GM19240 (cell line): ENCODE results near the gene SAMD4B.
"Not testable (repeated sequence)": the region's sequence is repeated elsewhere in the genome, so short reads cannot be mapped to it uniquely, and the experiment has no call there.

Experiments
- DNase-seq: peaks from one replicate; pipeline ENCODE4 v3.0.0; 2011; ENCODE audit warnings: low spot score; ENCODE audit not compliant: insufficient read length

SAMD4B gene

GRCh38 chr19:39310558-39311311, 31.5 kb upstream of the SAMD4B start:
- no peak for DNase-seq

GRCh38 chr19:39314016-39314728, 28.0 kb upstream of the SAMD4B start:
- no peak for DNase-seq

- no peak for DNase-seq
Observed at GRCh38 chr19:39315933-39316332, 26.3 kb upstream of the SAMD4B start.

- no peak for DNase-seq
Observed at GRCh38 chr19:39316627-39317321, 25.4 kb upstream of the SAMD4B start.

GRCh38 chr19:39317476-39317875, 24.7 kb upstream of the SAMD4B start:
- no peak for DNase-seq

DNA sequence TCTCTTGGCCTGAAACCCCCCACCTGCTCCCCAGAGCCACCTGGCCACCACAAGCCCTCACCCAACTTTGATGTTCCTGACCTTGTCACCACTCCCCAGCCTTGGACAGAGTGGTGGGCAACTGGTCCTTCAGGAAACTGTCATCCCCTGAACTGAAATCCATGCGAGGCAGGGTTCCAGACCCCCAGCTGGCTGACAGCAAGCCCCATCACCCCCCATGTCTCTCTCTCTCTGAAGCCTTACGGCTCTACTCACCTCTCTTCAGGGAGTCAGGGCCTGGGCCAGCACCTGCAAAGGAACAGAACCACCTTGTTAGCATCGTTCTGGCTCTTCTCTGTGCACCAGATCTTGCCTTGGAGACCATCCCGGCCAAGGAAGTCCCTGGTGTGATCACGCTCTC, 24.1 kb upstream of the SAMD4B start:
- DNase-seq, result no peak

DNA sequence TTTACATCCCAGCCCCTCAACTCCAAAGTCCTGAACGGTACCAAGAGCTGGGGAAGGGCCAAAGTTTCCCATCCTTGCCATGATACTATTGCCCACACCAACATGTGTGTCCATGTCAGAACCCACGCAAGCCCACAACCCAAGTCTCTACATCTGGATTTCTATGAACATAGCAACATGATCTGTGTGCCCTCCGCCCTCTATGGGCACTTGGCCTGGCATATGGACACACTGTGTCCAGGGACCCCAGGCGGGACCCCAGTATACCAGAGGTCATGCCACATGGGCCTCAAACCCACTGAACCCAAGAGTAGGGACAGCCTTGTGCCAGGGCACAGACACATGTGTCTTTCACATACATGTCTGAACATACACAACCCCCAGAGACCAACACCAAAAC, 23.5 kb upstream of the SAMD4B start:
- DNase-seq, result no peak

DNA sequence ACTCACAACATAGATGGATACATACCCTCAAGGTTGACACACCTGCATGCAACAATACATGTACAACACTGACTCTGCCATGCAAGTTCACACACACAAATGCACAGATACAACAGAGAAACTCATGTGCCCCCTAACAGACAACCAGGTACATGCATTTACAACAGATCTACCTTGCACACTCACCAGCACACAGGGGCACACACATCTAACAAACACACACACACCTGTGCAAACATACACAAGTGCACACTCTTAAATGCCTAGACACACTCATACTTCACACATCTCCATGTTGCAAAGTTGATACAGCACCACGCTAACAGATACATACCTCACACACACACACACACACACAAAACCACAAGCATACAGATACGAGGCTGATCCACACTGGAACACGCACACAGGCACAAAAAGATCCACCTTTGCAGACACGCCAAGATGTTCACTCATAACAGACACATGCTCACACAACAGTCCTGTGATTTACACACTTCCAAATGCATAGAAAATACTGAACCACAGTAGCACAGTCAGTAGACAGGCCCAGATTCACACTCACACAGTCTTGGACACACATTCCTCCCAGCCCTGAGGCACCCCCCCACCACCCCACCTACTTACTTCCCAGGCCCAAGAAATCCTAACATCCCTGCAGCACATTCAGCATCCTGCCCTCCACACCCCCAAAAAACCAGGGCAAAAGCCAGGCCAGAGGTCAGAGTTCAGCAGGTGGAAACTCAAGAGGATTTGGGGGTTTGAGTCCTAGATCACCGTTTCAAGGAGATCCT, 22.9 kb upstream of the SAMD4B start:
- DNase-seq, result no peak

DNA sequence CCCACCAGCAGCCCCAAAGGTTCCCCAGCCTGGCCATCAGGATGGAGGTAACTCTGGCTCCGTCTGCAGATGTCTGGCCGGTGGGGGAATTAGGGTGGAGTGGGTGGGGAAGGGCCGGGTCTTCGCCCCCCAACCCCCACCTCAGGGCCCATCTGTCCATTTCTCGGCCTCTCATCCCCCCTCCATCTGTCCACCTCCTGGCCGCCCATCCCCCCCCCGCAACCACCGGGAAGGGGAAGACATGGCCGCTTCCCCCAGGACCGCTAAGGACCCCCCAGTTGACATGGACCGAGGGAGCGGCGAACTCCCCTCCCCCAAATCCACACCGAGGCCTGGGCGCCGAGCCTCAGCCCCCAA, 22.4 kb upstream of the SAMD4B start:
- no peak for DNase-seq

DNA sequence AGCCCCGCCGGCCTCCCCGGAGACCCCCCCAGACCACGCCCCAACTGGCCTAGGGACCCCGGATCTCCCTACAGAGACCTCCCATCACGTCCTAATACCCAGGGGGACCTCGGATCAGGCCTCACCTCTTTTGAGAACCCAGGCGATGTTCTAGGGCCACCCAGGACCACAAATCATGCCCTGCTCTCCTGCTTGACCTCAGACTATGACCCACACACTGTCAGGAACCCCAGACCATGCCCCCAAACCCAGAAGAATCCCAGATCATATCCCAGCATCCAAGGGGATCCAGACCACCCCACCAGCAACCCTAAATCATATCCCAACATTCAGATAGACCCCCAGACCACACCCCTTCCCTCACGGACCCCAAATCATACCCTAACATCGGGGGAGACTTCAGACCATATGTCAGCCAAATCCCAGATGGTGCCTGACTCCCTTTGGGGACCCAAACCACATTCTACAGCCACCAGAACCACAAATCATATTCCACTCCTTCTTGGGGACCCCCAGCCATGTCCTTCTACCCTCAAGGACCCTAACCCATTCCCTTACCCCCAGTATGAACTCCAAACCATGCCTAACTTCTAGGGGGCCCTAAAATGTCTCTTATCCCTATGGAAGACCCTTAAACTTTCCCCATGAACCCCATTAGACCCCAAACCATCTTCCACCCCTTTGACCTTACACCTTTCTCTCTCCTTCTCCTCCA, 20.9 kb upstream of the SAMD4B start:
- no peak for DNase-seq

GRCh38 chr19:39321832-39322176, 20.4 kb upstream of the SAMD4B start:
- DNase-seq, result no peak

GRCh38 chr19:39324242-39324842, 17.9 kb upstream of the SAMD4B start:
- DNase-seq, result no peak

GRCh38 chr19:39325778-39326665, 16.2 kb upstream of the SAMD4B start:
- DNase-seq, result no peak

DNA sequence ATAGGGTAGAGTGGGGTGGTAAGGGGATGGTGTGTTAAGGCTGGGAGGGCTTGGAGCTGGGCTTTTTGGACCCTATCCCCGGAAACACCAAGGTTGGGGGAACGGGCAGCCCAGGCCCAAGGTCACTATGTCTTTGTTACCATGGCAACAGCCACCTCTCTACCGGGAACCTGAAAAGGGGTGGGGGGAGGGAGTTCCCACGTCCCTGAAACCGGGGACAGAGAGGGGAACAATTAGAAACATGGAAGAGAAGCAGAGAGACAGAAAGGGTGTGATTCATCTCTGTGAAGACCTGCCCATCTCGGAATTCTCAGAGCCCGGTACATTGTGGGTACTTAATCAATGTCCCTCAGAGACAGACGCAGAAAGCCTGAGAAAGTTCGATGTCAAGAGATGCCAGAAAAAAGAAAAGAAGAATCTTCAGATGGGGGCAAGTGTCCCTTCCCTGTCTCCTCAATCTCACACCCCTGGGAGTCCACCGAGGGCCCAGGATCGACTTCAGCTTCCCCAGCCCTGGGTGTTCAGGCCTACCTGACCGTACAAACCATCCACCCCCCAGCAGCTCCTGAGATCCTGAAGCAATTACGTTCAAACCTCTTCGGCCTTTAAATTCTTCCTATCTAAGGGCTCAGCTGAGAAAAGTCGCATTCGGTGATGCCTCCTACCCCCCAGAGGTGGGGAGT, 14.7 kb upstream of the SAMD4B start:
- no peak for DNase-seq

- DNase-seq, result peak; percentile 66
Observed at GRCh38 chr19:39328046-39328705, 14.0 kb upstream of the SAMD4B start.

GRCh38 chr19:39329948-39330347, 12.3 kb upstream of the SAMD4B start:
- DNase-seq, result no peak

GRCh38 chr19:39332293-39332692, 9.9 kb upstream of the SAMD4B start:
- no peak for DNase-seq

DNA sequence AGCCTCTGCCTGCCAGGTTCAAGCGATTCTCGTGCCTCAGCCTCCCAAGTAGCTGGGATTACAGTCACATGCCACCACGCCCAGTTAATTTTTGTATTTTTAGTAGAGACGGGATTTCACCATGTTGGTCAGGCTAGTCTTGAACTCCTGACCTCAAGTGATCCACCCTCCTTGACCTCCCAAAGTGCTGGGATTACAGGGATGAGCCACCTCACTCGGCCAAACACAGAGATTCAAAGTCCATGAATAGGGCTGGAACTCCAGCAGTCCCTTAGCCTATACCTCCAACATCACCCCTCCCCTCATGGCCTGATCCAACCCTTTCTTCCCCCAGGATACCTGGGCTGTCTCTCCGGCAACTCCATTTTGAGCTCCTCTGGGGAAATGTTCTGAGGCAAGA, 9.5 kb upstream of the SAMD4B start:
- DNase-seq, result not testable (repeated sequence)

- DNase-seq, result no peak
Observed at GRCh38 chr19:39333507-39333906, 8.7 kb upstream of the SAMD4B start.
